Endothelial cell (in vitro differentiated cells): ENCODE measurements around the gene KCNIP3. TPM values are rescaled to one million over a fixed set of nuclear protein-coding genes. Genes with fewer than 3 reads are reported as not detected.

Source experiments
- DNase-seq: peaks from one replicate; pipeline ENCODE4 v3.0.0; 2021; ENCODE audit warnings: low spot score
- H3K27ac Mint-ChIP-seq: one replicate; pipeline ENCODE4 v1.8.0; 2021; ENCODE audit warnings: mixed read lengths, inconsistent platforms; ENCODE audit not compliant: unreplicated experiment
- H3K27me3 Mint-ChIP-seq: one replicate; pipeline ENCODE4 v1.8.0; 2021; ENCODE audit warnings: mild to moderate bottlenecking, moderate library complexity, mixed read lengths, inconsistent platforms; ENCODE audit not compliant: unreplicated experiment
- H3K36me3 Mint-ChIP-seq: one replicate; pipeline ENCODE4 v1.8.0; 2021; ENCODE audit warnings: mild to moderate bottlenecking, low read depth, mixed read lengths, inconsistent platforms; ENCODE audit not compliant: unreplicated experiment
- H3K4me1 Mint-ChIP-seq: one replicate; pipeline ENCODE4 v1.8.0; 2021; ENCODE audit warnings: mild to moderate bottlenecking, mixed read lengths, inconsistent platforms; ENCODE audit not compliant: unreplicated experiment
- H3K4me3 Mint-ChIP-seq: one replicate; pipeline ENCODE4 v1.8.0; 2021; ENCODE audit warnings: mild to moderate bottlenecking, mixed read lengths, inconsistent platforms; ENCODE audit not compliant: unreplicated experiment
- H3K9me3 Mint-ChIP-seq: one replicate; pipeline ENCODE4 v1.8.0; 2021; ENCODE audit warnings: mixed read lengths, inconsistent platforms; ENCODE audit not compliant: unreplicated experiment
- total RNA-seq: library from RNA; stranded (reverse); fragmentation: NEBNext Ultra II Directional; extraction: Animal tissue kit (Norgen Biotek cat#: 25700); gene quantifications from one replicate; pipeline ENCODE4 v1.2.1, GENCODE V29; 2021; ENCODE audit not compliant: unreplicated experiment
- TF ChIP-seq, protein P1 (sequence below): fragments of 200-600 bp; sonication (generic); IDR thresholded peaks from one replicate; pipeline ENCODE4 v1.5.0; 2021; ENCODE audit warnings: antibody characterized with exemption; ENCODE audit not compliant: unreplicated experiment

The KCNIP3 gene
- total RNA-seq, 1 donor from 2014 or later: 0.26 TPM

GRCh38 chr2:95350368-95350767 is 53.2 kb downstream of the KCNIP3 start:
- no peak overlapping the region for H3K4me3 Mint-ChIP-seq
- no peak for DNase-seq
- no peaks in the 10 kb centered on the region for H3K4me1 Mint-ChIP-seq

DNA sequence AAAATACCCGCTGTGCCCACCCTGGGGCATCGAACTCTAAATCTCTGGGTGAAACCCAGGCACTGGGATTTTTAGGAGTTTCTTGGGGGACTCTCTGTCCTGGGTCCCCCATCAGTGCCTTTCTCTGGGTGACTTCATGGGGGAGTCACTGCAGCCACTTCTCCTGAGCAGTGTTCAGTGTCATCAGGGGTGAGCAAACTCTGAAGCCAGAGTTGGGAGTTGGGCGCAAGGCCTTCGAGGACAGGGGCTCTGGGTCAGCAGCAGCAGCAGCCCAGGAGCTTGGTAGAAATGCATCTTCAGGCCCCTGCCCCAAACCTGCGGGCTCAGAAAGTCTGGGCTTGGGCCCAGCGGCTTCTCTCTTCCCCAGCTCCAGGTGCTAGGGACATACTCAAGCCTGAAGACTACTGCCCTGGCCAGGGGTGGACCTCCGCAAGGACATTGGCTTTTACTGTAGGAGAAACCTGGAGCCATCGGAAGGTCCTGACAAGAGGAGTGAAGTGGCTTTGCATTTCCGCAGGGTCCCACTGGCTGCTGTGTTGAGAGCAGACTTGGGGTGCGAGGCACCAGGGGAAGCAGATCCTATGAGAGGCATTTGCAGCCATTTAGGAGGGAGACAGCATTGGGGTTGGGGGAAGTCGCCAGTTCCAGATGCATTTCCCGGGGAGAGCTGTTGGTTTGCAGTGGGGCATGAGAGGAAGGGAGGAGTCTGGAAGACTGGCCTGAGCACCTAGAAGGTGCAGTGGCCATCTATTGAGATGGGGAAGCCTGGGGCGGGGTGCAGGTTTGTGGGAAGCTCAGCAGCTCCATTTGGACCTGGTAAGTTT is 53.8 kb downstream of the KCNIP3 start:
- Mint-ChIP-seq H3K27ac (no peak overlapping the region), H3K4me1 (no peaks in the 10 kb centered on the region), H3K4me3 (no peak overlapping the region), H3K27me3 (peaks cover 21% of the 10 kb centered on the region), H3K9me3 (no peaks in the 10 kb centered on the region), H3K36me3 (no peaks in the 10 kb centered on the region)
- no peak for DNase-seq
- TF ChIP-seq, protein P1, sequence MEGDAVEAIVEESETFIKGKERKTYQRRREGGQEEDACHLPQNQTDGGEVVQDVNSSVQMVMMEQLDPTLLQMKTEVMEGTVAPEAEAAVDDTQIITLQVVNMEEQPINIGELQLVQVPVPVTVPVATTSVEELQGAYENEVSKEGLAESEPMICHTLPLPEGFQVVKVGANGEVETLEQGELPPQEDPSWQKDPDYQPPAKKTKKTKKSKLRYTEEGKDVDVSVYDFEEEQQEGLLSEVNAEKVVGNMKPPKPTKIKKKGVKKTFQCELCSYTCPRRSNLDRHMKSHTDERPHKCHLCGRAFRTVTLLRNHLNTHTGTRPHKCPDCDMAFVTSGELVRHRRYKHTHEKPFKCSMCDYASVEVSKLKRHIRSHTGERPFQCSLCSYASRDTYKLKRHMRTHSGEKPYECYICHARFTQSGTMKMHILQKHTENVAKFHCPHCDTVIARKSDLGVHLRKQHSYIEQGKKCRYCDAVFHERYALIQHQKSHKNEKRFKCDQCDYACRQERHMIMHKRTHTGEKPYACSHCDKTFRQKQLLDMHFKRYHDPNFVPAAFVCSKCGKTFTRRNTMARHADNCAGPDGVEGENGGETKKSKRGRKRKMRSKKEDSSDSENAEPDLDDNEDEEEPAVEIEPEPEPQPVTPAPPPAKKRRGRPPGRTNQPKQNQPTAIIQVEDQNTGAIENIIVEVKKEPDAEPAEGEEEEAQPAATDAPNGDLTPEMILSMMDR: no peak

More at GRCh38 chr2:95350368-95350767, 53.2 kb downstream of the KCNIP3 start:
- H3K9me3 Mint-ChIP-seq: no peaks in the 10 kb centered on the region
- H3K27me3 Mint-ChIP-seq: peaks cover 22% of the 10 kb centered on the region
- no peaks in the 10 kb centered on the region for H3K36me3 Mint-ChIP-seq
- no peak overlapping the region for H3K27ac Mint-ChIP-seq
- TF ChIP-seq, protein P1: no peak

DNA sequence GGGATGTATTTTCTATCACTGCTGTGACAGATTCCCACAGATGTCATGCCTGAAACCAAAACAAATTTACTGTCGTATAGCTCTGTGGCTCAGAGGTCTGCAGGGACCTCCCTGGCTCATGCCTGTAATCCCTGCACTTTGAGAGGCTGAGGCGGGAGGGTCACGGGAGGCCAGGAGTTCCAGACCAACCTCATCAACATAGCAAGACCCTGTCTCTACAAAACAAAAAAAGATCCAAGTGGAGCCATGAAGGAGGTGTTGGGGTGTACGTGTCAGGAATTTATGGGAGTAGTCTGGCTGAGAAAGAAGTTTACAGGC is 54.4 kb downstream of the KCNIP3 start:
- no peak overlapping the region for H3K27ac Mint-ChIP-seq
- H3K27me3 Mint-ChIP-seq: peaks cover 21% of the 10 kb centered on the region
- no peak for DNase-seq
- TF ChIP-seq, protein P1: no peak
- H3K4me1 Mint-ChIP-seq: no peaks in the 10 kb centered on the region
- H3K4me3 Mint-ChIP-seq: no peak overlapping the region
- H3K36me3 Mint-ChIP-seq: no peaks in the 10 kb centered on the region
- no peaks in the 10 kb centered on the region for H3K9me3 Mint-ChIP-seq

DNA sequence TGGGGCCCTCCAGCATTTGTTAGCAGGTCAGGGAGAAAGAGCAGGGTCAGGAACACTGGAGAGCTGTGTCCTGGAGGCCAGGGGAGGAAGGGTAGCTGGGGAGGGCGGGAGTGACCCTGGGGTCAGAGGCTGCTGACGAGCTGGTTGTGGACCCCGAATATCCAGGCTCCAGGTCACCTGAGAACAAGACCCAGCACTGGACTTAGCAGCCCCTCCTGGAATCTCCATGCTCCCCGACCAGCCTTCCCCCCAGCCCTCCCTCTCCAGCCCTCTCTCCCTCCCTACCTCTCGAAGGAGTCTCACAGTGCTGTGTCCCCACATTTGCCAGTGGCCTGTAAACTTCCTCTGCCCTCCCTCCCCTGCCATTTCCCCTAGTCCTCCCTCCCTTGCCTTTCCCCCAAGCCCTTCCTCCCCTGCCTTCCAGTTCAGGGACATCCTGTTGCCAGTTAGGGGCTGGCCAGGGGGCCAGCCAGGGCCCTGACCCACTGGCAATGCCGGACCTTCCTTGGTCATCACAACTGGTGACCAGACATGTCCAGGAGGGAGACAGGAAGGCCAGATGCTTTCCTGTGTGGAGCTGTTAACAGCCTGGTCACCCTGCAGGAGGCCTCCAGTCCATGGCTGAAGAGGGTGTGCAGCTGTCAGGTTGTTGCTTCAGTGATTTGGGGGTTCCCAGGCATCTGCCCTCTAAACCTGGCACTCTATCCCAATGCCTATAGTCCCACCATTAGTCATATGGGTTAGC is 55.3 kb downstream of the KCNIP3 start:
- peaks cover 24% of the 10 kb centered on the region for H3K27me3 Mint-ChIP-seq
- H3K4me1 Mint-ChIP-seq: no peaks in the 10 kb centered on the region
- TF ChIP-seq, protein P1: no peak
- no peak for DNase-seq
- H3K9me3 Mint-ChIP-seq: no peaks in the 10 kb centered on the region
- H3K36me3 Mint-ChIP-seq: no peaks in the 10 kb centered on the region
- no peak overlapping the region for H3K4me3 Mint-ChIP-seq
- H3K27ac Mint-ChIP-seq: no peak overlapping the region

DNA sequence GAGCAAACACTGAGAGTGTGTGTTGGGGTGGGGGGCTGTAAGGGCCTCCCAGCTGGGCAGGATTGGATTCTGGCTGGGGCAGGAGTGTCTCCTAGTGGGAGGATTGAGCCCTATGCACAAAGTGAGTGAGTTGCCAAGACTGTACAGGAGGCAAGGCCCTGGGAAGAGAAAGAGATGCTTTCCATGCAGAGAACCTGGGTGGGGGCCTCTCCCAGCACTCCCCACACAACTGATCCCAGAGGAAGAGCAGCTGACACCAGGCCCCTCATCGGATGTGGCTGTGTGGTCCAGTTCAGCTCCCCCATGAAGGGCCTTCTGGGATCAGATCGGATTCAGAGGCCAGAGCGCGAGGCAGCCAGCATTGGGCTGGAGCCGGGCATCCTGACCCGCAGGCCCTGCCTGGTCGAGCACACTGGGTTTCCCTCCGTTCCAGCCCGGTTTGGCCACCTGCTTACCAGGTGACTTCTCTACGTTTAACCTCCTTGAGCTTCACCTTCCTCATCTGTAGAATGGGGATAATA is 56.0 kb downstream of the KCNIP3 start:
- peaks cover 24% of the 10 kb centered on the region for H3K27me3 Mint-ChIP-seq
- H3K36me3 Mint-ChIP-seq: no peaks in the 10 kb centered on the region
- DNase-seq: no peak
- H3K27ac Mint-ChIP-seq: no peak overlapping the region
- TF ChIP-seq, protein P1: no peak
- no peak overlapping the region for H3K4me3 Mint-ChIP-seq
- H3K9me3 Mint-ChIP-seq: no peaks in the 10 kb centered on the region
- H3K4me1 Mint-ChIP-seq: no peaks in the 10 kb centered on the region
